A549 treated with Mapracorat at 1 μM for 4 hours (cell line): Measurements from ENCODE around the gene ZNF831. TPM values are rescaled to one million over a fixed set of nuclear protein-coding genes. Genes with fewer than 3 reads are reported as not detected.

ENCODE experiments used
- total RNA-seq: library from RNA; stranded (reverse); fragments of 200-300 nt; extraction: Qiagen RNA extraction; gene quantifications from 5 replicates; pipeline ENCODE4 v1.2.3, GENCODE V29; 2022

Gene ZNF831
- not detected in 5 replicates for total RNA-seq

DNA sequence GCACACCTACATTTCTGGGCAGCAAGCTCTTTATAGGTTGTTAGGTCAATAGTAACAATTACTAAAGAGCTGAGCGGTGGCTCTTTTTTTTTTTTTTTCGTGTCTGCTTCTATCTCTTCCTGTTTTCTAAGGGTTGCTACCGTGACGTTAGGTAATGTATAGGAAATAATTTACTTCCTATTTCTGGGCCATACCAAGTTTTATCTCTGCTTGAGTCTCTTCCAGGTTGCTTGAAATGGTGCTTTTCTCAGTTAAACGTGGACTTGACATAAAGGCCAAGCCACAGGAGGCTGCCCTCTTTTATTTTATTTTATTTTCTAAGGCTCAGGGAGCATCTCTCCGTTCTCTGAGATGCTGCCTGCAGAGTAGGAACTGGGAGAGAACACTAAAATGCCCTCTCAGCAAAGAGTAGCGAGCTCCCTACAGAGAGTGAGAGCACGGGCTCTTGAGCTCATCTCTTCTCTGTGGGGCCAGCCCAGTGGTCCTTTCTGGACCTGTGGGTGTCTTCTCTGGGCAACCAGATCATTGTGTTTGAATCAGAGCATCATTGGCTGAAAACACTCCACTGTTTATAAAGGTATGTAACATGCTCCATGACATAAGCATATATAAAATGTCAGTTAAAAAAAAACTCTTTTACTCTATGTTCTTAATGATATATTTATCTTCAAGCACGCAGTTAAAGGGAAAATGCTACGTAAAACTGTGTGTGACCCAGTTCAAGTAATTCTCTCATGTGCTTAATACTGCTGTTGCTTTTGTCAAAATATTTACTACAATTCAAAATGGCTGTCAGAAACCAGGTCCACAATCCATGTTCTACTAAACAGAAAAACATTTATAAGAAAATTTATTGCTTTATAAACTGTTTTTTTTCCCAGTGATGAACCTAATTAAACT, at the start of gene ZNF831:
TSS of gene ZNF831 (plus strand) at position 191 of the 900 bp plus-strand sequence. CDS start 27,199 bp downstream, outside the sequence.

DNA sequence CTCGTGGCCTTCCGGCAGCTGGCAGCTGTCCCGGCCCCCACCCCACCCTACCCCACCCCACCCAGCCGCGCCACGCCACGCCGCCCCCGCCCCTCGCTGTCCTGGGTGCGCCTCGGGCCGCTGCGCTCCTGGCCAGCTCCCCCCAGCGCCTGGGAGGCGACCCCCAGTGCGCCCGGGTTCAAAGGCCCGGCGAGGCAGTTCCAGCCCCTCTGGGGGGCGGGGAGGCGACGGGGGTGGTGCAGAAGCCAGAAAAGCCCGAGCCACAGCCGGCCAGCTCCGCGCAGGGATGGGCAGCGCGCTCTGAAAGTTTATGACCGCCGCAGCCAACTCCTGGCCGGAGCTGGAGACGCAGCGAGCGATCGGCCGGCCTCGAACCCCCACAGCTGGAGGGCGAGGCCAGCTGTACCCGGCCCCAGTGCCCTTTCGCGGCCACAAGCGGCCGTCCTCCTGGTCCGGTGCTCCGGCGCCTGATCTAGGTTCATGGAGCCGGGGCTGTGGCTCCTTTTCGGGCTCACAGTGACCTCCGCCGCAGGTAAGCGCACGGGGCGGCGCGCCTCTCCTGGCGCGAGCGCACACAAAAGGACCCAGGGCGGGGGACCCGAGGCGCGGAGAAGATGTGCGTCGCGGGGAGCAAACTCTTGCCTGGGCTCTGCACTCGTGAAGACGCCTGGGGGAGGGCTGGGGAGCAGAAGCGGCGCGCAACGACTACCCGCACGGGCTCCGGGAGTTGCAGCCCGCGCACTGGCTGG, 136.9 kb downstream of the ZNF831 start, which contains the start of gene EDN3:
TSS of gene EDN3 (plus strand) at position 279 of the 749 bp plus-strand sequence. CDS start at position 481, 202 bp downstream.

Other genes with a start within 250 kb of the ZNF831 start
- 42.4 to 47.3 TPM (median 45.1 TPM) in 5 replicates for gene NELFCD, start 182.6 kb upstream of the ZNF831 start, total RNA-seq
- 162 to 194 TPM (median 187 TPM) in 5 replicates for gene CTSZ, start 156.6 kb upstream of the ZNF831 start, total RNA-seq
- gene TUBB1, start 144.4 kb upstream of the ZNF831 start, total RNA-seq = not detected in 5 replicates
- gene ATP5F1E, start 131.5 kb upstream of the ZNF831 start, total RNA-seq = 91.9 to 130 TPM (median 98.1 TPM) in 5 replicates
- 52.2 to 67.4 TPM (median 59.0 TPM) in 5 replicates for gene PRELID3B, start 121.0 kb upstream of the ZNF831 start, total RNA-seq
- 2.8 to 3.3 TPM (median 3.0 TPM) in 5 replicates for gene EDN3, start 136.8 kb downstream of the ZNF831 start, total RNA-seq